GM12874 (cell line): Measurements from ENCODE around the gene GLRX2.
A peak's percentile ranks its signal among the peaks of the same experiment; 100 is the strongest.

ENCODE experiments used
- TF ChIP-seq, protein P1 (sequence below): IDR thresholded peaks from 2 replicates; pipeline ENCODE4 v1.5.1; 2011; ENCODE audit warnings: low read depth, mild to moderate bottlenecking, control low read depth, low read length, moderate library complexity; ENCODE audit not compliant: insufficient read depth

GLRX2 gene

DNA sequence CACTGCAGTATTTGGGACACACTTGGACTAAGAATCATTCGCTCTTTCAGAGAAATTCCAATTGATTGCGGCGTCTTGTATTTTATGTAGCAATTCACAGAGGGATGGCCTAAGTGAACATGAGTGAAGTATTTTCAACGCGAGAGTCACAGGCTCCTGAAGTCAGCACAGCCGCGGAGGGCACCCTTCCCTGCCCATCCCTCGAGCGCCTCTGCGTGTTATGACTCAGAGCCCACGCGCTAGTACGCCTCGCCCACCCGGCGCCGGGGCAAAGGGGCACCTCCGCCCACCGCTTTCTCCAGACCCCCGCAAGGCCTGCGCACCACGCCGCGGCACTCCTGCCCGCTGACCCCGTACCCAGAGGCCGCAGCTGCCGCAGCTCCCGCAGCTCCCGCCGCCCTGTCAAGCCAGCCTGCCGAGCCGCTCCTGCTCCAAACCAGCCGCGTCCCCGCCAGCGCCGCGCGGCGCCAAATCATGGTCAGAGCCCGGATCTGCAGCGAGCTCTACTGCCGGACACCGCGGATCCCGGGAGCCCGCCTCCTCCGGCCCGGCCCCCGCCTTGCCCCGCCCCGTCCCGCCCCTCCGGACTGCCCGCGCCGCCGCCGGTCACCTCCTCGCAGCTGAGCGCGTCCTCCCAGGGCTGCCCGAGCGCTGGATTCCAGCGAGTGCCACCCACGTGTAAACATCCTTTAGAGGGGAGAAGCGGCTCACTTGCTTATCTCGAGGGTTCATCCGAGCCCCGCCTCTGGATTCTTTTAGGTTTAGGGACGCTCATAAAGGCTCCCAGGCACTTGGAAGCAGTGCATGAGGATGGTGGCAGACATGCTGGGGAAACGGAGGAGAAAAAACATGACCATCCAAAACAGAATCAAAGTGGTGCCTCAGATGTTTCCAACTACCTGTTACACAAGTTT lies at the start of gene GLRX2:
Gene GLRX2, minus strand, starts transcription at position 508 of the 914 bp plus-strand sequence. Its CDS starts 32 bp downstream, at position 476.
- TF ChIP-seq, protein P1, sequence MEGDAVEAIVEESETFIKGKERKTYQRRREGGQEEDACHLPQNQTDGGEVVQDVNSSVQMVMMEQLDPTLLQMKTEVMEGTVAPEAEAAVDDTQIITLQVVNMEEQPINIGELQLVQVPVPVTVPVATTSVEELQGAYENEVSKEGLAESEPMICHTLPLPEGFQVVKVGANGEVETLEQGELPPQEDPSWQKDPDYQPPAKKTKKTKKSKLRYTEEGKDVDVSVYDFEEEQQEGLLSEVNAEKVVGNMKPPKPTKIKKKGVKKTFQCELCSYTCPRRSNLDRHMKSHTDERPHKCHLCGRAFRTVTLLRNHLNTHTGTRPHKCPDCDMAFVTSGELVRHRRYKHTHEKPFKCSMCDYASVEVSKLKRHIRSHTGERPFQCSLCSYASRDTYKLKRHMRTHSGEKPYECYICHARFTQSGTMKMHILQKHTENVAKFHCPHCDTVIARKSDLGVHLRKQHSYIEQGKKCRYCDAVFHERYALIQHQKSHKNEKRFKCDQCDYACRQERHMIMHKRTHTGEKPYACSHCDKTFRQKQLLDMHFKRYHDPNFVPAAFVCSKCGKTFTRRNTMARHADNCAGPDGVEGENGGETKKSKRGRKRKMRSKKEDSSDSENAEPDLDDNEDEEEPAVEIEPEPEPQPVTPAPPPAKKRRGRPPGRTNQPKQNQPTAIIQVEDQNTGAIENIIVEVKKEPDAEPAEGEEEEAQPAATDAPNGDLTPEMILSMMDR, result peak; percentile 10; the same call in 1 of the 2 replicates

- TF ChIP-seq, protein P1, result no peak
Measured at GRCh38 chr1:193144999-193145398, 39.8 kb upstream of the GLRX2 start.

GRCh38 chr1:193144361-193144938 lies 39.2 kb upstream of the GLRX2 start:
- TF ChIP-seq, protein P1, result no peak

DNA sequence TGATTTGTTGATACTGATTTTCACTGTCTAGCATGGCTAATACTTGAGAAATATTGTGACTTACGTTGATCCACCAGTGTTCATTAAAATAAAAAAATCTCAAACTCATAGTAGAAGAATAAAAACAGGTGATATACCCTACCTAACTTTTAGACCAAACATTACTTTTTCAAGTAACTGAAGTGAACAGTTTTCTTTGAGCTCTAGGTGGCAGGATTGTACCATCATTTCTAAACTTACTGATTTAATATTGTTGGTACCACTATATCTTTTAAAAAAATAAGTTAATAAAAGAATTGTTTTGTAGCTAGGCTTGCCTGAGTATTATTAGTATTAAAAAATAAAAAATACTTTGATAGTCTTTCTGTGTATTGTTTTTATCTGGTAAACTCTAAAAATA lies 38.1 kb upstream of the GLRX2 start:
- TF ChIP-seq, protein P1, result no peak

DNA sequence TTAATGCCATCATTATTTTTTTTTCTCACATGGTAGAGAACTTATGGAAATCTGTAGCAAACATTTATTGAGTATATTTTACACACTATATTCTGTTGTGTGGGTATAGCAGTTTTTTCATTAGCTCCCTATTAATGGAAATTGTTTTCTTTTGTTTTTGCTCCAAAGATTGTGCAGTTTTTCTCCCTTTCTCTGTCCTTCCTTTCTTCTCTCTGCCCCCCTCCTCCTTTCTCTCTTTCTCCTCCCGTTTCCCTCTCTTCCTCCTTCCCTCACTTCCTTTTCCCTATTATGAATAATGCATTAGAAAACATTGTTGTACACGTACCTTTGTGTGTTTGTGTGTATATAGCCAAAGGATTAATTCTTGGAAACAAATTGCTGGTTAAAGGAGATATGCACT lies 37.2 kb upstream of the GLRX2 start:
- TF ChIP-seq, protein P1, result no peak

DNA sequence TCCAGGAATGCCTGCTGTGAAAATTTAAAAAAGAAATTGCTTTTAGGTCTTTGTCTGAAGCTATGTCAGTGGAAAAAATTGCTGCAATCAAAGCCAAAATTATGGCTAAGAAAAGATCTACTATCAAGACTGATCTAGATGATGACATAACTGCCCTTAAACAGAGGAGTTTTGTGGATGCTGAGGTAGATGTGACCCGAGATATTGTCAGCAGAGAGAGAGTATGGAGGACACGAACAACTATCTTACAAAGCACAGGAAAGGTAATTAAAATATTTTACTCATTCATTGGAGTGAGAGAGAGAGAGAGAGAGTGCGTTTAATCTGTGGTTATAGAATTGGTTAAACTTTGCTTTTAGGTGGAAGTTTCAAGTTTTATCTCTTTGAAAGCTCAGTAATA lies 36.6 kb upstream of the GLRX2 start:
- TF ChIP-seq, protein P1, result no peak

DNA sequence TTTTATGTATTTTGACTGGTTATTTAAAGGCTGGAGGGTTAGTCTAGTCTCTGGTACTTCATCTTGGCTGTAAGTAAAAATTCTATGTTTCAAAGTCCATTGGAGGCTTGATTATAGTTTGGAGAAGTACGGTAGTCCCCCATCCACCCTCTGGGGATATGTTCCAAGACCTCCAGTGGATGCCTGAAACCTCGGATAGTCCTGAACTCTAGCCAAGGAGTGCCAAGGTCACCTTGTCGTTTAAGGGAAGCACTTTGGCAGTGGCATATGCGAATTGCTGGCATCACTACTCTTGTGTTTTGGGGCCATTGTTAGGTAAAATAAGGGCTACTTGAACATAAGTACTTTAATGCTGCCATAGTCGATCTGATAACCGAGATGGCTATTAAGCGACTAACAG lies 35.0 kb upstream of the GLRX2 start:
- TF ChIP-seq, protein P1, result no peak
